Measurements from ENCODE around the gene SYPL1. TPM values are rescaled to one million over a fixed set of nuclear protein-coding genes. Genes with fewer than 3 reads are reported as not detected.

Gene SYPL1
- total RNA-seq, 1 experiment from 2014 or later, result 76.4 TPM

- TF ChIP-seq EZH2 (IDR thresholded peaks at IDR 0.05; ENCODE audit: borderline replicate concordance, low read depth, low read length, poor library complexity, severe bottlenecking), result no peak
- TF ChIP-seq, protein P1, sequence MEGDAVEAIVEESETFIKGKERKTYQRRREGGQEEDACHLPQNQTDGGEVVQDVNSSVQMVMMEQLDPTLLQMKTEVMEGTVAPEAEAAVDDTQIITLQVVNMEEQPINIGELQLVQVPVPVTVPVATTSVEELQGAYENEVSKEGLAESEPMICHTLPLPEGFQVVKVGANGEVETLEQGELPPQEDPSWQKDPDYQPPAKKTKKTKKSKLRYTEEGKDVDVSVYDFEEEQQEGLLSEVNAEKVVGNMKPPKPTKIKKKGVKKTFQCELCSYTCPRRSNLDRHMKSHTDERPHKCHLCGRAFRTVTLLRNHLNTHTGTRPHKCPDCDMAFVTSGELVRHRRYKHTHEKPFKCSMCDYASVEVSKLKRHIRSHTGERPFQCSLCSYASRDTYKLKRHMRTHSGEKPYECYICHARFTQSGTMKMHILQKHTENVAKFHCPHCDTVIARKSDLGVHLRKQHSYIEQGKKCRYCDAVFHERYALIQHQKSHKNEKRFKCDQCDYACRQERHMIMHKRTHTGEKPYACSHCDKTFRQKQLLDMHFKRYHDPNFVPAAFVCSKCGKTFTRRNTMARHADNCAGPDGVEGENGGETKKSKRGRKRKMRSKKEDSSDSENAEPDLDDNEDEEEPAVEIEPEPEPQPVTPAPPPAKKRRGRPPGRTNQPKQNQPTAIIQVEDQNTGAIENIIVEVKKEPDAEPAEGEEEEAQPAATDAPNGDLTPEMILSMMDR (conservative IDR thresholded peaks at IDR 0.05; ENCODE audit: low read depth, low read length), result no peak
- no peak overlapping the region for H3K4me3 ChIP-seq (ENCODE audit: low read depth, low read length, poor library complexity, severe bottlenecking)
- no peaks in the 10 kb centered on the region for H3K27me3 ChIP-seq (replicated peaks; ENCODE audit: insufficient read depth, low read depth, low read length, poor library complexity)
- DNase-seq (ENCODE audit: low spot score), result no peak
- intact Hi-C loops (cut with micrococcal nuclease; ENCODE audit: unreplicated experiment), result no loop called here
- H3K27ac ChIP-seq (ENCODE audit: low read depth, low read length, poor library complexity, severe bottlenecking), result no peak overlapping the region
- no TSS peak for BruUV-seq (replicated peaks)
- no peaks in the 10 kb centered on the region for H3K9me3 ChIP-seq (ENCODE audit: low read depth, low read length, poor library complexity, severe bottlenecking)
- ChIA-PET POLR2A (ENCODE audit: low non-redundant PET) (interaction anchor here (0.6 kb wide), 1 partner anchor 57 kb away, joined by 6 read pairs; no protein-coding TSS in a partner anchor), CTCF (no interaction called here)
- peaks cover 5% of the 10 kb centered on the region for H3K4me1 ChIP-seq (ENCODE audit: insufficient read depth, low read length, poor library complexity, severe bottlenecking)
- no peaks in the 10 kb centered on the region for H3K36me3 ChIP-seq (ENCODE audit: insufficient read depth, low read length, poor library complexity, severe bottlenecking)
Measured at GRCh38 chr7:106128836-106129235, 16.7 kb upstream of the SYPL1 start.

GRCh38 chr7:106127984-106128780, 16.1 kb upstream of the SYPL1 start:
- ChIA-PET POLR2A (ENCODE audit: low non-redundant PET) (interaction anchor here (0.6 kb wide), 1 partner anchor 56 kb away, joined by 6 read pairs; no protein-coding TSS in a partner anchor), CTCF (no interaction called here)
- no TSS peak for BruUV-seq (replicated peaks)
- H3K4me3 ChIP-seq (ENCODE audit: low read depth, low read length, poor library complexity, severe bottlenecking), result no peak overlapping the region
- DNase-seq (ENCODE audit: low spot score), result no peak
- H3K4me1 ChIP-seq (ENCODE audit: insufficient read depth, low read length, poor library complexity, severe bottlenecking), result peaks cover 5% of the 10 kb centered on the region
- no peak overlapping the region for H3K27ac ChIP-seq (ENCODE audit: low read depth, low read length, poor library complexity, severe bottlenecking)
- TF ChIP-seq EZH2 (IDR thresholded peaks at IDR 0.05; ENCODE audit: borderline replicate concordance, low read depth, low read length, poor library complexity, severe bottlenecking), result no peak
- TF ChIP-seq, protein P1 (conservative IDR thresholded peaks at IDR 0.05; ENCODE audit: low read depth, low read length), result no peak
- intact Hi-C loops (cut with micrococcal nuclease; ENCODE audit: unreplicated experiment), result no loop called here
- no peaks in the 10 kb centered on the region for H3K27me3 ChIP-seq (replicated peaks; ENCODE audit: insufficient read depth, low read depth, low read length, poor library complexity)
- no peaks in the 10 kb centered on the region for H3K9me3 ChIP-seq (ENCODE audit: low read depth, low read length, poor library complexity, severe bottlenecking)
- no peaks in the 10 kb centered on the region for H3K36me3 ChIP-seq (ENCODE audit: insufficient read depth, low read length, poor library complexity, severe bottlenecking)

DNA sequence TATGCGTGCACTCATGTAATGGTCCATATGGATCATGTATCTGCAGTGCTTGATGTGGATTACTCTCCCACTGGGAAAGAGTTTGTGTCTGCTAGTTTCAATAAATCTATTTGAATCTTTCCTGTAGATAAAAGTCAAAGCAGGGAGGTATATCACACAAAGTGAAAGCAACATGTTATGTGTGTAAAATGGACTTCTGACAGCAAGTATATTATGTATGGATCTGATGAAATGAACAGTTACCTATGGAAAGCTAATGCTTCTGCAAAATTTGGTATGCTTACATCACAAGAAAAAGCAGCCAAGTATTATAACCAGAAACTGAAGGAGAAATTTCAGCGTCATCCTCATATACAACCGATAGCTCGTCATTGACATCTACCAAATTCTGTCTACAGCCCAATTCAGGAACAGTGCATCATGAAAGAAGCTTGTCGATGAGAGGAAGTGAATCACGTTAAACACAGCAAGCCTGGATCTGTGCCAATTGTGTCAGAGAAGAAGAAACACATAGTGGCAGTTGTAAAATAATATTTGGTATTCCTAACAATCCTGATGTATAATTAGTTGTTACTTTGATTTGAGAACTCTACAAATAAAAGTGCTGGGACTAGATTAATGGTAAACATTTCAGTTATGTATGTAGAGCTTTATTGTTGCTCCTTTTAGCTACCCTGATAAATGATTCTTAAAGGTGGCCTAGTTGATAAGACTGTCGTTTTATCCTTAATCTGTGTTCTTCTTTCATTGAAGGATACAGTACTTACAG, 14.2 kb upstream of the SYPL1 start:
- ChIA-PET POLR2A (ENCODE audit: low non-redundant PET) (no interaction called here), CTCF (interaction anchor here (0.7 to 0.8 kb wide), 2 partner anchors 27 to 39 kb away, joined by 3 to 6 read pairs; no protein-coding TSS in a partner anchor)
- H3K4me3 ChIP-seq (ENCODE audit: low read depth, low read length, poor library complexity, severe bottlenecking), result peak overlapping the region; percentile 0
- intact Hi-C loops (cut with micrococcal nuclease; ENCODE audit: unreplicated experiment), result no loop called here
- no peak for TF ChIP-seq EZH2 (IDR thresholded peaks at IDR 0.05; ENCODE audit: borderline replicate concordance, low read depth, low read length, poor library complexity, severe bottlenecking)
- peak; percentile 79 for DNase-seq (ENCODE audit: low spot score)
- no peaks in the 10 kb centered on the region for H3K36me3 ChIP-seq (ENCODE audit: insufficient read depth, low read length, poor library complexity, severe bottlenecking)
- BruUV-seq (replicated peaks), result no TSS peak
- no peaks in the 10 kb centered on the region for H3K9me3 ChIP-seq (ENCODE audit: low read depth, low read length, poor library complexity, severe bottlenecking)
- H3K27me3 ChIP-seq (replicated peaks; ENCODE audit: insufficient read depth, low read depth, low read length, poor library complexity), result no peaks in the 10 kb centered on the region
- peaks cover 5% of the 10 kb centered on the region for H3K4me1 ChIP-seq (ENCODE audit: insufficient read depth, low read length, poor library complexity, severe bottlenecking)
- no peak overlapping the region for H3K27ac ChIP-seq (ENCODE audit: low read depth, low read length, poor library complexity, severe bottlenecking)
